Trophoblast cell (in vitro differentiated cells and primary cell): ENCODE data around the gene DAG1.
A peak's percentile ranks its signal among the peaks of the same experiment; 100 is the strongest.

Experiments
- DNase-seq, 2 donors: peaks; one replicate each; pipeline ENCODE4 v3.0.0-alpha.2; 2016
- H2AFZ ChIP-seq: 2 replicates; pipeline ENCODE4 v1.6.1; 2013; ENCODE audit warnings: low read length, moderate library complexity, mild to moderate bottlenecking; ENCODE audit not compliant: insufficient read depth, poor library complexity
- H2AK5ac ChIP-seq: 2 replicates; pipeline ENCODE4 v1.6.1; 2013; ENCODE audit warnings: mild to moderate bottlenecking, low read length
- H2BK120ac ChIP-seq: 2 replicates; pipeline ENCODE4 v1.6.1; 2013; ENCODE audit warnings: low read length, mild to moderate bottlenecking, moderate library complexity; ENCODE audit not compliant: insufficient read depth, poor library complexity
- H2BK12ac ChIP-seq: 2 replicates; pipeline ENCODE4 v1.6.1; 2013; ENCODE audit warnings: mild to moderate bottlenecking, low read length, moderate library complexity
- H2BK5ac ChIP-seq: 2 replicates; pipeline ENCODE4 v1.6.1; 2013; ENCODE audit warnings: low read length, low read depth, moderate library complexity, mild to moderate bottlenecking; ENCODE audit not compliant: poor library complexity
- H3K14ac ChIP-seq: 2 replicates; pipeline ENCODE4 v1.6.1; 2013; ENCODE audit warnings: mild to moderate bottlenecking, low read length
- H3K18ac ChIP-seq: 2 replicates; pipeline ENCODE4 v1.6.1; 2013; ENCODE audit warnings: mild to moderate bottlenecking, low read length
- H3K23ac ChIP-seq: 2 replicates; pipeline ENCODE4 v1.6.1; 2013; ENCODE audit warnings: low read length
- H3K27ac ChIP-seq: 2 replicates; pipeline ENCODE4 v1.5.1; 2013; ENCODE audit warnings: low read depth, mild to moderate bottlenecking, inconsistent platforms, low read length, moderate library complexity
- H3K27me3 ChIP-seq: 2 replicates; pipeline ENCODE4 v1.6.1; 2013; ENCODE audit warnings: inconsistent platforms, mild to moderate bottlenecking, low read length, moderate library complexity; ENCODE audit not compliant: insufficient read depth
- H3K36me3 ChIP-seq, 2 experiments: 1 replicate in 1 of 2; 2 replicates in 1 of 2; pipeline ENCODE4 v1.6.1; 2013; ENCODE audit warnings: low read length in 2 of 2, mild to moderate bottlenecking in 2 of 2, moderate library complexity in 1 of 2; ENCODE audit not compliant: insufficient read depth in 2 of 2, control insufficient read depth in 1 of 2
- H3K4ac ChIP-seq: 2 replicates; pipeline ENCODE4 v1.6.1; 2013; ENCODE audit warnings: low read depth, mild to moderate bottlenecking, low read length, moderate library complexity
- H3K4me1 ChIP-seq, 2 experiments: 1 replicate in 1 of 2; 2 replicates in 1 of 2; pipeline ENCODE4 v1.6.1; 2013; ENCODE audit warnings: low read length in 2 of 2, mild to moderate bottlenecking in 2 of 2, moderate library complexity in 1 of 2; ENCODE audit not compliant: insufficient read depth in 2 of 2, control insufficient read depth in 1 of 2
- H3K4me2 ChIP-seq: 2 replicates; pipeline ENCODE4 v1.6.1; 2013; ENCODE audit warnings: inconsistent platforms, mild to moderate bottlenecking, low read length, moderate library complexity
- H3K4me3 ChIP-seq: 2 replicates; pipeline ENCODE4 v1.5.1; 2013; ENCODE audit warnings: mild to moderate bottlenecking, low read depth, low read length, inconsistent platforms
- H3K79me1 ChIP-seq: one replicate; pipeline ENCODE4 v1.6.1; 2013; ENCODE audit warnings: low read length
- H3K79me2 ChIP-seq: 2 replicates; pipeline ENCODE4 v1.6.1; 2013; ENCODE audit warnings: low read length, mild to moderate bottlenecking; ENCODE audit not compliant: control insufficient read depth, insufficient read depth, poor library complexity
- H3K9ac ChIP-seq: 2 replicates; pipeline ENCODE4 v1.6.1; 2013; ENCODE audit warnings: mild to moderate bottlenecking, low read length
- H3K9me3 ChIP-seq: 2 replicates; pipeline ENCODE4 v1.6.1; 2013; ENCODE audit warnings: low read depth, mild to moderate bottlenecking, control low read depth, inconsistent platforms, low read length; ENCODE audit not compliant: insufficient read depth
- H4K12ac ChIP-seq: 2 replicates; pipeline ENCODE4 v1.6.1; 2013; ENCODE audit warnings: low read depth, mild to moderate bottlenecking, low read length, moderate library complexity
- H4K8ac ChIP-seq: 2 replicates; pipeline ENCODE4 v1.6.1; 2013; ENCODE audit warnings: low read depth, mild to moderate bottlenecking, low read length, moderate library complexity
- H4K91ac ChIP-seq: one replicate; pipeline ENCODE4 v1.6.1; 2013; ENCODE audit warnings: low read depth, mild to moderate bottlenecking, low read length, moderate library complexity
- WGBS: extraction: QIAGEN DNeasy Blood & Tissue Kit; methylation state at CpG from one replicate; pipeline ENCODE4 v1.1.7; 2013; ENCODE audit warnings: missing lambda C conversion rate; ENCODE audit not compliant: insufficient read length, insufficient coverage; ENCODE audit errors: extremely low coverage; 5-methylcytosine and 5-hydroxymethylcytosine counted together

Gene DAG1

GRCh38 chr3:49518016-49518415 is 47.9 kb downstream of the DAG1 start:
- peaks cover 3 to 11% of the 10 kb centered on the region in 2 experiments for H3K4me1 ChIP-seq
- H3K18ac ChIP-seq = no peak overlapping the region
- H3K27me3 ChIP-seq = no peaks in the 10 kb centered on the region
- no peak overlapping the region for H3K4ac ChIP-seq
- no peak overlapping the region for H2BK120ac ChIP-seq
- H3K36me3 ChIP-seq = peaks cover 43 to 57% of the 10 kb centered on the region in 2 experiments
- DNase-seq = peak; percentile 71 to 92
- no CpG with 5 or more reads among the region's 3 CpGs for WGBS
- peak overlapping the region; percentile 17 for H3K23ac ChIP-seq
- H2AK5ac ChIP-seq = no peak overlapping the region
- H3K9me3 ChIP-seq = no peaks in the 10 kb centered on the region
- H4K12ac ChIP-seq = no peak overlapping the region
- H2AFZ ChIP-seq = no peak overlapping the region
- H3K4me3 ChIP-seq = no peak overlapping the region
- peaks cover 7% of the 10 kb centered on the region for H3K79me1 ChIP-seq
- H3K79me2 ChIP-seq = peaks cover 5% of the 10 kb centered on the region
- no peak overlapping the region for H4K8ac ChIP-seq
- H4K91ac ChIP-seq = no peak overlapping the region
- H3K27ac ChIP-seq = no peak overlapping the region
- no peak overlapping the region for H3K9ac ChIP-seq
- no peak overlapping the region for H2BK5ac ChIP-seq
- H2BK12ac ChIP-seq = no peak overlapping the region
- no peak overlapping the region for H3K14ac ChIP-seq
- H3K4me2 ChIP-seq = no peak overlapping the region

- H3K4me1 ChIP-seq = peaks cover under 1 to 6% of the 10 kb centered on the region in 2 experiments
Observed at GRCh38 chr3:49518441-49518840, 48.4 kb downstream of the DAG1 start.

GRCh38 chr3:49519296-49519695 is 49.2 kb downstream of the DAG1 start:
- Histone ChIP-seq H3K9ac (no peak overlapping the region), H2BK120ac (no peak overlapping the region), H3K4me3 (no peak overlapping the region), H2AK5ac (no peak overlapping the region), H3K9me3 (no peaks in the 10 kb centered on the region), H3K27me3 (no peaks in the 10 kb centered on the region), H3K4me1 (peaks cover 0 to 3% of the 10 kb centered on the region in 2 experiments), H3K27ac (no peak overlapping the region), H4K91ac (no peak overlapping the region), H3K23ac (no peak overlapping the region), H3K36me3 (peaks cover 44 to 63% of the 10 kb centered on the region in 2 experiments), H2AFZ (no peak overlapping the region), H4K8ac (no peak overlapping the region), H3K79me2 (peaks cover 7% of the 10 kb centered on the region), H3K18ac (no peak overlapping the region), H3K4me2 (no peak overlapping the region), H3K79me1 (no peaks in the 10 kb centered on the region), H3K14ac (no peak overlapping the region), H2BK5ac (no peak overlapping the region), H3K4ac (peak overlapping the region; percentile 44), H4K12ac (no peak overlapping the region), H2BK12ac (no peak overlapping the region)
- no peak for DNase-seq
- WGBS = no CpG with 5 or more reads among the region's 6 CpGs

More at GRCh38 chr3:49518441-49518840, 48.4 kb downstream of the DAG1 start:
- no peak overlapping the region for H2BK120ac ChIP-seq
- H4K12ac ChIP-seq = no peak overlapping the region
- no peaks in the 10 kb centered on the region for H3K27me3 ChIP-seq
- peaks cover 41 to 56% of the 10 kb centered on the region in 2 experiments for H3K36me3 ChIP-seq
- no peak overlapping the region for H4K8ac ChIP-seq
- no peak overlapping the region for H3K4me3 ChIP-seq
- no peak overlapping the region for H3K14ac ChIP-seq
- peaks cover 6% of the 10 kb centered on the region for H3K79me2 ChIP-seq
- H4K91ac ChIP-seq = no peak overlapping the region
- no peak overlapping the region for H3K4me2 ChIP-seq
- H3K18ac ChIP-seq = no peak overlapping the region
- H2BK12ac ChIP-seq = no peak overlapping the region
- H2AFZ ChIP-seq = no peak overlapping the region
- H3K9ac ChIP-seq = no peak overlapping the region
- H3K9me3 ChIP-seq = no peaks in the 10 kb centered on the region
- no peak overlapping the region for H2AK5ac ChIP-seq
- peaks cover 3% of the 10 kb centered on the region for H3K79me1 ChIP-seq
- no peak overlapping the region for H2BK5ac ChIP-seq
- WGBS = no CpG with 5 or more reads among the region's 5 CpGs
- H3K23ac ChIP-seq = no peak overlapping the region
- H3K27ac ChIP-seq = no peak overlapping the region
- DNase-seq = no peak
- H3K4ac ChIP-seq = no peak overlapping the region

- no peaks in the 10 kb centered on the region for H3K27me3 ChIP-seq
- H4K12ac ChIP-seq = no peak overlapping the region
- no peak overlapping the region for H3K4ac ChIP-seq
- H3K79me2 ChIP-seq = peaks cover 7% of the 10 kb centered on the region
- no peak overlapping the region for H3K4me3 ChIP-seq
- H2AFZ ChIP-seq = no peak overlapping the region
- H3K4me2 ChIP-seq = no peak overlapping the region
- no peak for DNase-seq
- no peak overlapping the region for H2BK5ac ChIP-seq
- no peaks in the 10 kb centered on the region for H3K9me3 ChIP-seq
- H3K79me1 ChIP-seq = no peaks in the 10 kb centered on the region
- no peak overlapping the region for H3K9ac ChIP-seq
- no peak overlapping the region for H4K8ac ChIP-seq
- no peak overlapping the region for H3K18ac ChIP-seq
- no peak overlapping the region for H2BK12ac ChIP-seq
- no peak overlapping the region for H3K23ac ChIP-seq
- no peak overlapping the region for H3K27ac ChIP-seq
- peaks cover 44 to 67% of the 10 kb centered on the region in 2 experiments for H3K36me3 ChIP-seq
- H4K91ac ChIP-seq = no peak overlapping the region
- peaks cover 0 to 3% of the 10 kb centered on the region in 2 experiments for H3K4me1 ChIP-seq
- WGBS = no CpG with 5 or more reads among the region's 2 CpGs
- H3K14ac ChIP-seq = no peak overlapping the region
- H2BK120ac ChIP-seq = no peak overlapping the region
- no peak overlapping the region for H2AK5ac ChIP-seq
Observed at GRCh38 chr3:49519916-49520385, 49.9 kb downstream of the DAG1 start.
